B cell (primary cell): ENCODE data around the gene ATP8A1. TPM values are rescaled to one million over a fixed set of nuclear protein-coding genes. Genes with fewer than 3 reads are reported as not detected.

Experiments used
- ATAC-seq: fragments of 200-7000 bp; cut with Tn5 transposase; one replicate; pipeline ENCODE4 v1.10.0; 2021; ENCODE audit warnings: low read depth, mild to moderate bottlenecking, moderate number of reproducible peaks, moderate library complexity
- CTCF ChIA-PET: fragments of 350-600 bp; sonication (Branson Sonifier 250); formaldehyde crosslinking; loops from one replicate; lab custom pipeline; 2021; ENCODE audit warnings: antibody characterized with exemption, inconsistent platforms; lab: Charles Lee
- POLR2A ChIA-PET: fragments of 350-600 bp; sonication (Branson Sonifier 250); formaldehyde crosslinking; loops from one replicate; lab custom pipeline; 2021; ENCODE audit warnings: antibody characterized with exemption; lab: Charles Lee
- DNase-seq: peaks from one replicate; pipeline ENCODE4 v3.0.0; 2013
- H2AFZ ChIP-seq: 2 replicates; pipeline ENCODE4 v1.6.1; 2012; ENCODE audit warnings: mild to moderate bottlenecking, low read depth, low read length; ENCODE audit not compliant: insufficient read depth, poor library complexity, severe bottlenecking
- H3K27ac ChIP-seq, 2 donors: 1 replicate in 1 of 2; 2 replicates in 1 of 2; pipeline ENCODE4 v1.5.1; 2012 to 2013; ENCODE audit warnings: low read length in 2 of 2, mild to moderate bottlenecking in 2 of 2, moderate library complexity in 1 of 2
- H3K27me3 ChIP-seq, 4 experiments: fragments of 200-600 bp in 1 of 4; sonication (generic) in 1 of 4; replicated peaks in 1 of 4; 1 replicate in 2 of 4; 2 replicates in 2 of 4; pipeline versions ENCODE4 v1.6.1 to v1.7.0; 2013 to 2016; ENCODE audit warnings: low read length in 3 of 4, mild to moderate bottlenecking in 2 of 4, mixed read lengths in 1 of 4, moderate library complexity in 1 of 4; ENCODE audit not compliant: insufficient read depth in 4 of 4, control insufficient read depth in 3 of 4; ENCODE audit errors: control extremely low read depth in 1 of 4
- H3K36me3 ChIP-seq, 2 experiments: replicated peaks in 1 of 2; 1 replicate in 1 of 2; 2 replicates in 1 of 2; pipeline versions ENCODE4 v1.6.1 to v1.7.1; 2013; ENCODE audit warnings: low read length in 1 of 2; ENCODE audit not compliant: insufficient read depth in 2 of 2, control insufficient read depth in 1 of 2; ENCODE audit errors: control extremely low read depth in 1 of 2, extremely low read depth in 1 of 2
- H3K4me1 ChIP-seq, 2 donors: fragments of 200-600 bp in 1 of 2; sonication (generic) in 1 of 2; 1 replicate in 1 of 2; 2 replicates in 1 of 2; pipeline versions ENCODE4 v1.5.1 to v1.6.1; 2013 to 2017; ENCODE audit warnings: low read length in 2 of 2; ENCODE audit not compliant: control insufficient read depth in 2 of 2, insufficient read depth in 2 of 2
- H3K4me2 ChIP-seq: replicated peaks from 2 replicates; pipeline ENCODE3; 2012; ENCODE audit warnings: mild to moderate bottlenecking, low read depth, low read length; ENCODE audit not compliant: poor library complexity, severe bottlenecking
- H3K4me3 ChIP-seq, 5 experiments: fragments of 200-600 bp in 1 of 5; sonication (generic) in 1 of 5; 1 replicate in 3 of 5; 2 replicates in 2 of 5; pipeline versions ENCODE4 v1.5.1 to v1.7.0; 2011 to 2016; ENCODE audit warnings: low read length in 4 of 5, mild to moderate bottlenecking in 4 of 5, low read depth in 2 of 5, control low read depth in 1 of 5, moderate library complexity in 1 of 5; ENCODE audit not compliant: insufficient read depth in 1 of 5; ENCODE audit errors: control extremely low read depth in 1 of 5, extremely low read depth in 1 of 5
- H3K79me2 ChIP-seq: fragments of 200-600 bp; sonication (generic); one replicate; pipeline ENCODE4 v1.6.0; 2016; ENCODE audit warnings: low read length; ENCODE audit not compliant: control insufficient read depth, insufficient read depth
- H3K9ac ChIP-seq: fragments of 200-600 bp; sonication (generic); 2 replicates; pipeline ENCODE4 v1.6.1; 2017; ENCODE audit warnings: mild to moderate bottlenecking, low read length, moderate library complexity
- H3K9me3 ChIP-seq, 3 donors: one replicate each; pipeline versions ENCODE4 v1.6.1 to v1.7.1; 2013; ENCODE audit warnings: low read length in 2 of 3; ENCODE audit not compliant: control insufficient read depth in 2 of 3, insufficient read depth in 1 of 3; ENCODE audit errors: control extremely low read depth in 1 of 3
- H4K20me1 ChIP-seq: 2 replicates; pipeline ENCODE4 v1.6.0; 2012; ENCODE audit warnings: mild to moderate bottlenecking, low read length; ENCODE audit not compliant: insufficient read depth, control insufficient read depth, poor library complexity, severe bottlenecking
- H3K27ac Mint-ChIP-seq: one replicate; pipeline ENCODE4 v1.8.0; 2021; ENCODE audit warnings: mixed read lengths
- H3K27me3 Mint-ChIP-seq: one replicate; pipeline ENCODE4 v1.8.0; 2021; ENCODE audit warnings: mixed read lengths
- H3K4me1 Mint-ChIP-seq: one replicate; pipeline ENCODE4 v1.8.0; 2021; ENCODE audit warnings: mixed read lengths
- H3K4me3 Mint-ChIP-seq: one replicate; pipeline ENCODE4 v1.8.0; 2021; ENCODE audit warnings: mixed read lengths
- H3K9me3 Mint-ChIP-seq: one replicate; pipeline ENCODE4 v1.8.0; 2022; ENCODE audit warnings: mixed read lengths; ENCODE audit not compliant: insufficient read depth
- EZH2 ChIP-seq: IDR thresholded peaks from 2 replicates; pipeline ENCODE4 v1.6.1; 2012; ENCODE audit warnings: borderline replicate concordance, low read depth, mild to moderate bottlenecking, moderate library complexity, low read length; ENCODE audit not compliant: insufficient read depth, poor library complexity, severe bottlenecking
- WGBS: methylation state at CpG from one replicate; pipeline ENCODE4 v1.1.5; 2013; ENCODE audit warnings: missing lambda C conversion rate; ENCODE audit not compliant: insufficient coverage; 5-methylcytosine and 5-hydroxymethylcytosine counted together
- intact Hi-C: fragments of 100-400 bp; cut with micrococcal nuclease; formaldehyde crosslinking; loops from one replicate; pipeline ENCODE4 v1.10.0; 2022
- polyA plus RNA-seq: library from polyadenylated mRNA; depleted of rRNA; stranded (reverse); fragments of >200 nt; gene quantifications from 2 replicates; pipeline ENCODE4 v1.2.3, GENCODE V29; 2012
- total RNA-seq, 2 donors: library from RNA; stranded (reverse); fragments of 120-200 nt in 1 of 2; gene quantifications; 1 replicate in 1 of 2; 2 replicates in 1 of 2; pipeline versions ENCODE4 v1.2.3 to v1.2.4, GENCODE V29; 2013 to 2022
- TF ChIP-seq, protein P1 (sequence below): fragments of 200-600 bp; IDR thresholded peaks from one replicate; pipeline ENCODE4 v1.8.0; 2022; ENCODE audit warnings: antibody characterized with exemption, mild to moderate bottlenecking

Gene ATP8A1
- total and polyA plus RNA-seq, 2 donors (not counting 1 experiment from before 2014, with no cell fraction given) = 28.7 to 51.8 TPM

DNA sequence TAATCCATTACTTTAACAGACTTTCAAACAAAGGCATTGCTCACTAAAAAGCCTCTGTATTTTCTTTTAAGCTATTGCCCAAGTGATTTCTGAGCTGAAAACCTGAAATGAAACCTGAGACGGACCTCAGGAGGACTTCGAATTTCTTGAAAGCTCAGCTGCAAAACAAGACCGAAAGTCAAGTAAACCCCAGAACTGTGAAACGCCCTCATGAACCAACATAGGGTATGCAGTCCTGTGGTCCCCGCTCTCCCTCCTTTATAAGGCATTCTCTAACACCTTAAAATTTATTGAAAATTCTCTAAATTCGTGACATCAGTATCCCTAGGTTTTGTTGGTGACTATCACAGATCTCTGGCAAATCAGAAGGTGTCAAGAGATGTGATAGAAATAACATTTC is 167.8 kb downstream of the ATP8A1 start:
- H3K4me3 Mint-ChIP-seq = no peak overlapping the region
- CTCF ChIA-PET = no interaction called here

DNA sequence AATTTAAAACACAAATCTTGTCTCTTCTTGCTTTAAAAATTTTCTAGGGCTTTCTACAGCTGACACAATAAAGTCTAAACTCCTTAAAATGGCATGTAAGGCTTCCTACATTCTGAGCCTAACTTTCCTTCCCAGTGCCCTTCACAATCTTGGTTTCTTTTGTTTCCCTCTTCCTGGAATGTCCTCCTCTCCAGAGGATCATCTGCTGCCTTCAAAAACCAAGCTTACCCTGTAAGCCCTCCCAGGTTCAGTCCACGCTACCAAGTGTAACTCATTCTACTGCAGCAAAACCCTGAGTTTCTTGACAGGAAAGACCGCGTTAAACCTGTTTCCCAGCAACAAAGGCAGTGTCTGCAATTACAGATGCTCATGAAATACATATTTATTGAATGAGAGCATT is 168.4 kb downstream of the ATP8A1 start:
- H3K9ac ChIP-seq = no peak overlapping the region
- intact Hi-C loops = no loop called here

More for the DNA sequence above, 167.8 kb downstream of the ATP8A1 start:
- Histone ChIP-seq H4K20me1 (no peaks in the 10 kb centered on the region), H3K27me3 (no peaks in the 10 kb centered on the region), H3K4me3 (no peak overlapping the region), H3K4me1 (peaks cover 0 to 4% of the 10 kb centered on the region in 2 donors), H3K9me3 (no peaks in the 10 kb centered on the region), H2AFZ (no peak overlapping the region), H3K27ac (no peak overlapping the region), H3K79me2 (no peaks in the 10 kb centered on the region), H3K36me3 (peaks cover 10 to 14% of the 10 kb centered on the region in 2 experiments), H3K9ac (no peak overlapping the region), H3K4me2 (no peak overlapping the region)
- peaks cover 13% of the 10 kb centered on the region for H3K4me1 Mint-ChIP-seq
- intact Hi-C loops = no loop called here
- ATAC-seq (no peak), DNase-seq (no peak)
- POLR2A ChIA-PET = no interaction called here
- H3K27ac Mint-ChIP-seq = no peak overlapping the region
- H3K27me3 Mint-ChIP-seq = no peaks in the 10 kb centered on the region
- H3K9me3 Mint-ChIP-seq = no peaks in the 10 kb centered on the region
- 75% methylated on average over 6 of the region's 6 CpGs for WGBS
- TF ChIP-seq, protein P1, sequence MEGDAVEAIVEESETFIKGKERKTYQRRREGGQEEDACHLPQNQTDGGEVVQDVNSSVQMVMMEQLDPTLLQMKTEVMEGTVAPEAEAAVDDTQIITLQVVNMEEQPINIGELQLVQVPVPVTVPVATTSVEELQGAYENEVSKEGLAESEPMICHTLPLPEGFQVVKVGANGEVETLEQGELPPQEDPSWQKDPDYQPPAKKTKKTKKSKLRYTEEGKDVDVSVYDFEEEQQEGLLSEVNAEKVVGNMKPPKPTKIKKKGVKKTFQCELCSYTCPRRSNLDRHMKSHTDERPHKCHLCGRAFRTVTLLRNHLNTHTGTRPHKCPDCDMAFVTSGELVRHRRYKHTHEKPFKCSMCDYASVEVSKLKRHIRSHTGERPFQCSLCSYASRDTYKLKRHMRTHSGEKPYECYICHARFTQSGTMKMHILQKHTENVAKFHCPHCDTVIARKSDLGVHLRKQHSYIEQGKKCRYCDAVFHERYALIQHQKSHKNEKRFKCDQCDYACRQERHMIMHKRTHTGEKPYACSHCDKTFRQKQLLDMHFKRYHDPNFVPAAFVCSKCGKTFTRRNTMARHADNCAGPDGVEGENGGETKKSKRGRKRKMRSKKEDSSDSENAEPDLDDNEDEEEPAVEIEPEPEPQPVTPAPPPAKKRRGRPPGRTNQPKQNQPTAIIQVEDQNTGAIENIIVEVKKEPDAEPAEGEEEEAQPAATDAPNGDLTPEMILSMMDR = no peak
- no peak for TF ChIP-seq EZH2

More for the DNA sequence above, 168.4 kb downstream of the ATP8A1 start:
- Histone ChIP-seq H3K4me1 (peaks cover 0 to 4% of the 10 kb centered on the region in 2 donors), H3K4me2 (no peak overlapping the region), H3K79me2 (no peaks in the 10 kb centered on the region), H2AFZ (no peak overlapping the region), H3K9me3 (no peaks in the 10 kb centered on the region), H3K27ac (no peak overlapping the region), H4K20me1 (no peaks in the 10 kb centered on the region), H3K4me3 (no peak overlapping the region), H3K36me3 (peaks cover 12 to 15% of the 10 kb centered on the region in 2 experiments), H3K27me3 (no peaks in the 10 kb centered on the region)
- Mint-ChIP-seq H3K27me3 (no peaks in the 10 kb centered on the region), H3K9me3 (no peaks in the 10 kb centered on the region), H3K4me3 (no peak overlapping the region), H3K27ac (no peak overlapping the region), H3K4me1 (peaks cover 13% of the 10 kb centered on the region)
- ATAC-seq (no peak), DNase-seq (no peak)
- ChIA-PET POLR2A (no interaction called here), CTCF (no interaction called here)
- 100% methylated on average over 1 of the region's 3 CpGs for WGBS
- TF ChIP-seq, protein P1 = no peak
- TF ChIP-seq EZH2 = no peak
